ENCODE data around the gene RANBP6.

GRCh38 chr9:6055216-6055615, 39.8 kb upstream of the RANBP6 start:
- TF ChIP-seq POLR2A (IDR thresholded peaks at IDR 0.05) (no peak), CTCF (IDR thresholded peaks at IDR 0.05) (peak; percentile 55 to 78 (median 65))

All from right lobe of liver (tissue), 4 donors.